PC-9 (cell line): ENCODE data around the gene CILP2. TPM values are rescaled to one million over a fixed set of nuclear protein-coding genes. Genes with fewer than 3 reads are reported as not detected.

ENCODE experiments used
- BruUV-seq: library from RNA; stranded (reverse); fragments of 400-500 nt; replicated peaks from 2 replicates; lab custom pipeline; 2021; lab: Mats Ljungman, UMichigan
- CTCF ChIA-PET: fragments of 300-600 bp; sonication (Branson Sonifier 250); formaldehyde crosslinking; loops from one replicate; lab custom pipeline; 2022; ENCODE audit warnings: antibody characterized with exemption; lab: Charles Lee
- POLR2A ChIA-PET: fragments of 300-600 bp; sonication (Branson Sonifier 250); formaldehyde crosslinking; loops from one replicate; lab custom pipeline; 2022; ENCODE audit warnings: antibody characterized with exemption; ENCODE audit not compliant: unreplicated experiment; lab: Charles Lee
- DNase-seq, 2 experiments: peaks; one replicate each; pipeline versions ENCODE4 v3.0.0 to v3.0.0-alpha.2; 2015 to 2022; ENCODE audit warnings: mixed read lengths in 1 of 2
- H2AFZ ChIP-seq: fragments of 200-600 bp; sonication (generic); 2 replicates; pipeline ENCODE4 v1.8.1; 2017; ENCODE audit warnings: antibody characterized with exemption
- H3F3A ChIP-seq: fragments of 200-600 bp; sonication (generic); 2 replicates; pipeline ENCODE4 v1.8.1; 2017; ENCODE audit warnings: antibody characterized with exemption, mild to moderate bottlenecking, low read depth; ENCODE audit not compliant: insufficient read depth
- H3K27ac ChIP-seq: fragments of 200-600 bp; sonication (generic); 2 replicates; pipeline ENCODE4 v1.6.1; 2016; ENCODE audit warnings: mixed run types
- H3K27me3 ChIP-seq: fragments of 200-600 bp; sonication (generic); 2 replicates; pipeline ENCODE4 v1.6.1; 2016; ENCODE audit warnings: low read depth, mixed run types; ENCODE audit not compliant: insufficient read depth
- H3K36me3 ChIP-seq: fragments of 200-600 bp; sonication (generic); 2 replicates; pipeline ENCODE4 v1.6.1; 2016; ENCODE audit warnings: low read depth, mixed run types
- H3K4me1 ChIP-seq: fragments of 200-600 bp; sonication (generic); replicated peaks from 2 replicates; pipeline ENCODE4 v1.6.1; 2016; ENCODE audit warnings: mixed run types; ENCODE audit not compliant: insufficient read depth
- H3K4me2 ChIP-seq: fragments of 200-600 bp; sonication (generic); 2 replicates; pipeline ENCODE4 v1.6.1; 2017; ENCODE audit warnings: mixed run types
- H3K4me3 ChIP-seq: fragments of 200-600 bp; sonication (generic); 2 replicates; pipeline ENCODE4 v1.6.1; 2016; ENCODE audit warnings: mixed run types
- H3K79me2 ChIP-seq: fragments of 200-600 bp; sonication (generic); 2 replicates; pipeline ENCODE4 v1.6.1; 2017; ENCODE audit warnings: low read depth, mixed run types
- H3K9me2 ChIP-seq: fragments of 200-600 bp; sonication (generic); 2 replicates; pipeline ENCODE4 v1.8.1; 2017; ENCODE audit warnings: mild to moderate bottlenecking; ENCODE audit not compliant: insufficient read depth
- H3K9me3 ChIP-seq: fragments of 200-600 bp; sonication (generic); 2 replicates; pipeline ENCODE4 v1.8.1; 2016; ENCODE audit warnings: low read depth; ENCODE audit not compliant: insufficient read depth
- H4K20me1 ChIP-seq: fragments of 200-600 bp; sonication (generic); 2 replicates; pipeline ENCODE4 v1.8.1; 2017; ENCODE audit not compliant: insufficient read depth
- EZH2 ChIP-seq: fragments of 200-600 bp; sonication (generic); IDR thresholded peaks from 2 replicates; pipeline ENCODE4 v1.8.0; 2017; ENCODE audit warnings: antibody characterized with exemption, low read depth
- intact Hi-C: fragments of 100-400 bp; cut with micrococcal nuclease; formaldehyde crosslinking; loops from one replicate; pipeline ENCODE4 v1.10.0; 2022; ENCODE audit not compliant: unreplicated experiment
- total RNA-seq: library from RNA; stranded (reverse); gene quantifications from 2 replicates; pipeline ENCODE4 v1.2.3, GENCODE V29; 2021
- TF ChIP-seq, protein P1 (sequence below): fragments of 200-600 bp; sonication (generic); conservative IDR thresholded peaks from 2 replicates; pipeline ENCODE4 v1.6.1; 2017; ENCODE audit warnings: mixed run types, antibody characterized with exemption, mild to moderate bottlenecking, moderate library complexity

Gene CILP2
- total RNA-seq, 1 experiment from 2014 or later = 1.1 TPM

DNA sequence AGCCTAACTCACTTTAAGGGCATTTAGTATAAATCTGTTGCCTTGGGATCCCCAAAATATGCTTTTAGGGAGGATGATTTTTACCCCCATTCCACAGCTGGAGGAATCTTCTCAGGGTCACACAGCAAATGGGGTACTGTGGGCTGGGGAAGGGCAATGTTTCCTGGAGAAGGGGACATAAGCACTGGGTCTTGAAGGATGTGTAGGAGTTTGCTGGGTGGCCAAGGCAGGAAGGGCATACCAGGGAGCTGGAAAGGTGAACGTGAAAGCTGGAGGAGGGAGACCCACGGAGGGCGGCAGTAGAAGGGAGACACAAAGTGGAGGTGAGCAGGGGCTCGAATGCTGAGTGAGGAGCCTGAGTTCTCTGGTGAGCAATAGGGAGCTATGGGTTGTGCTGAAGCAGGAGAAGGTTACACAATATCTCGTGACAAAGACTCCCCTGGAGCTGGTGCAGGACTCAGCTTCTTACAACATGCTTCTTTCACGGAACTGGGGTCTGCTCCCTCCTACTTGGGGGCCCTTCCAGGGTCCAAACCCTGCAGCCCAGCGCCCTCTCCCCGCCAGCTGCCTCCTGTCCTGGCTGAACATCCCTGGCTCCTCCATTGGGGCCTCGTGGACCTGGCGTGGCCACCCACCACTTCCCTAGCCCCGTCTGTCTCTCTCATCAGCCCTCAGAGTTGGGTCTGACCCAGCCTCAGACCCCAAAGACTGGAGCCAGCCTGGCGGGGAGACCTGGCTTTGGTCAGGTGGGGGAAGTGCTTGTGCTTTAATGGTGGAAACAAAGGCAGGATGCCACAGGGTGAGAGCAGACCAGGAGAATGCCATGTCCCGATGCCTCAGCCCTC is 11.1 kb downstream of the CILP2 start:
- Histone ChIP-seq H3K27ac (no peak overlapping the region), H2AFZ (no peak overlapping the region), H3F3A (peaks cover 22% of the 10 kb centered on the region), H3K9me3 (no peaks in the 10 kb centered on the region), H3K4me1 (peaks cover 11% of the 10 kb centered on the region), H3K9me2 (no peaks in the 10 kb centered on the region), H3K4me3 (no peak overlapping the region), H3K4me2 (no peak overlapping the region), H3K27me3 (no peaks in the 10 kb centered on the region), H4K20me1 (no peaks in the 10 kb centered on the region), H3K36me3 (no peaks in the 10 kb centered on the region), H3K79me2 (no peaks in the 10 kb centered on the region)
- TF ChIP-seq, protein P1, sequence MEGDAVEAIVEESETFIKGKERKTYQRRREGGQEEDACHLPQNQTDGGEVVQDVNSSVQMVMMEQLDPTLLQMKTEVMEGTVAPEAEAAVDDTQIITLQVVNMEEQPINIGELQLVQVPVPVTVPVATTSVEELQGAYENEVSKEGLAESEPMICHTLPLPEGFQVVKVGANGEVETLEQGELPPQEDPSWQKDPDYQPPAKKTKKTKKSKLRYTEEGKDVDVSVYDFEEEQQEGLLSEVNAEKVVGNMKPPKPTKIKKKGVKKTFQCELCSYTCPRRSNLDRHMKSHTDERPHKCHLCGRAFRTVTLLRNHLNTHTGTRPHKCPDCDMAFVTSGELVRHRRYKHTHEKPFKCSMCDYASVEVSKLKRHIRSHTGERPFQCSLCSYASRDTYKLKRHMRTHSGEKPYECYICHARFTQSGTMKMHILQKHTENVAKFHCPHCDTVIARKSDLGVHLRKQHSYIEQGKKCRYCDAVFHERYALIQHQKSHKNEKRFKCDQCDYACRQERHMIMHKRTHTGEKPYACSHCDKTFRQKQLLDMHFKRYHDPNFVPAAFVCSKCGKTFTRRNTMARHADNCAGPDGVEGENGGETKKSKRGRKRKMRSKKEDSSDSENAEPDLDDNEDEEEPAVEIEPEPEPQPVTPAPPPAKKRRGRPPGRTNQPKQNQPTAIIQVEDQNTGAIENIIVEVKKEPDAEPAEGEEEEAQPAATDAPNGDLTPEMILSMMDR = no peak
- TF ChIP-seq EZH2 = no peak
- no peak for DNase-seq
- intact Hi-C loops = no loop called here
- ChIA-PET POLR2A (no interaction called here), CTCF (no interaction called here)
- BruUV-seq = no TSS peak

DNA sequence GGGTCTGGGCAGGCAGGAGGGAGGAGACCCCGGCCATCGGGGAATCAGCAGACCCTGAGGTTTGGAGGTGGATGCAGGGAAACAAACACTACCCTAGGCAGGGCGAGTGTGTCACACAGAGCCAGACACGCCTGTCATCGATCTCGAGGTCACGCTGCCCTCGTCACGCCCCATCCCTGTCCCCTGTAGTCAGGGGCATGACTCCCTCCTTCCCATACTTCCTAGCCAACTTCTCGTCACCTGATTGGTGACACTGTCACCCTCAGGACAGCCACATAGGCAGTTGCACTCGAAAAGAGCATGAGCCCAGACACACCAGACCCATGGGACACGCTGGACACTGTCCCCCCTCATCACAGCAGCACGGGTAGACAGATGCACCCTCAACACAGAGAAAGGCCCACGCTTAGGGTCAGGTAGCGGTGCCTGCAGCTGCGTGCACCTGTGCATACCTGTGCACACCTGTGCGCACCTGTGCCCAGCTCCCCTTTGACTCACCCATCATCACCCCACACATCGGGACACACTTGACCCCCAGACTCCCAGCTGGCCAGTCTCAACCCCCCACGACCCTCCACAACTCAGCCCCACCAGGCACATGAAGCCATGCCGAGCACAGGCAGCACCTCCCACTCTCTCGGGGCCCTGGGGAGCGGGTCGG is 11.9 kb downstream of the CILP2 start:
- Histone ChIP-seq H2AFZ (no peak overlapping the region), H3K4me3 (no peak overlapping the region), H3K27me3 (no peaks in the 10 kb centered on the region), H3K9me2 (no peaks in the 10 kb centered on the region), H3K4me1 (peaks cover 11% of the 10 kb centered on the region), H3F3A (peaks cover 22% of the 10 kb centered on the region), H3K36me3 (no peaks in the 10 kb centered on the region), H3K79me2 (no peaks in the 10 kb centered on the region), H3K27ac (no peak overlapping the region), H4K20me1 (no peaks in the 10 kb centered on the region), H3K9me3 (no peaks in the 10 kb centered on the region), H3K4me2 (no peak overlapping the region)
- DNase-seq = no peak
- ChIA-PET CTCF (no interaction called here), POLR2A (no interaction called here)
- TF ChIP-seq, protein P1 = no peak
- no peak for TF ChIP-seq EZH2
- intact Hi-C loops = loop anchor here (5.0 kb wide), 1 partner anchor 92 kb away; the partner anchor contains the start of gene GMIP
- no TSS peak for BruUV-seq

DNA sequence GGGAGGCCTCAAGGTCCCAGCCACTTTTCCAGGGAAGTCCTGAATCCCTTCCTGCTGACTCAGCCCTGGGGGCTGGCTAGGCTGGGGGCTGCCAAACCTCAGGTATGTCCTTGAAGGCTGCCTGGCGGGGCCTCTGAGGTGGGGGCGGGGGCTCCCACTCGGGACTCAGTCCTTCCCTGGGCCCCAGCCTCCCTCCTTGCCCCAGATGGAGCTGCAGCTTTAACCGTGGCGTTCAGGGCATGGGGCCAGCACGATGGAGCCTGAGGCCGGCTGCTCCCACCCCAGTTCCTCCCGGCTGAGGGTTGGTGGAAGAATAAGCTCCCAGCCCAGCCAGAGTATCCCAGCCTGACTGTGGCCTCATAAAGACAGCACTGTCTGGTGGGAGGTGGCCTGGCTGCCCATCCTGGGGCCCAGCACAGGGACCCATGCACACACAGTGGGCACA is 12.4 kb downstream of the CILP2 start:
- no TSS peak for BruUV-seq
- POLR2A ChIA-PET = no interaction called here

More for the DNA sequence above, 12.4 kb downstream of the CILP2 start:
- intact Hi-C loops = loop anchor here (5.0 kb wide), 1 partner anchor 92 kb away; the partner anchor contains the start of gene GMIP
- DNase-seq = no peak
- H3F3A ChIP-seq = peaks cover 22% of the 10 kb centered on the region
- no peaks in the 10 kb centered on the region for H4K20me1 ChIP-seq
- no peaks in the 10 kb centered on the region for H3K9me3 ChIP-seq
- CTCF ChIA-PET = no interaction called here
- TF ChIP-seq, protein P1 = no peak
- no peak for TF ChIP-seq EZH2
- no peak overlapping the region for H3K4me3 ChIP-seq
- peaks cover 11% of the 10 kb centered on the region for H3K4me1 ChIP-seq
- H3K9me2 ChIP-seq = no peaks in the 10 kb centered on the region
- H2AFZ ChIP-seq = no peak overlapping the region
- no peak overlapping the region for H3K27ac ChIP-seq
- H3K79me2 ChIP-seq = no peaks in the 10 kb centered on the region
- no peak overlapping the region for H3K4me2 ChIP-seq
- no peaks in the 10 kb centered on the region for H3K36me3 ChIP-seq
- no peaks in the 10 kb centered on the region for H3K27me3 ChIP-seq
